ENCODE data around the gene FRMPD4. TPM values are rescaled to one million over a fixed set of nuclear protein-coding genes. Genes with fewer than 3 reads are reported as not detected.

The FRMPD4 gene
- total RNA-seq (2013; cell fraction: nucleolus; rRNA removed), result 0.15 and 0.27 TPM in 2 replicates
- total RNA-seq (2014; rRNA removed), result not detected in 2 replicates
- total RNA-seq (2014; rRNA removed; fragmentation: Illumina TruSeq; extraction: Trizol), result not detected in 2 replicates
- total RNA-seq (2021), result not detected in 2 replicates
- not detected for polyA plus RNA-seq (2011; ENCODE audit: low read depth)
- polyA plus RNA-seq (2011; rRNA removed), result not detected in 2 replicates
- polyA plus RNA-seq (2011; cell fraction: cytosol; rRNA removed), result 0.01 and 0.02 TPM in 2 replicates
- 0.01 and 0.03 TPM in 2 replicates for polyA plus RNA-seq (2011; cell fraction: nucleus; rRNA removed)
- polyA plus RNA-seq (2012), result not detected in 2 replicates
- polyA plus RNA-seq (2014; fragmentation: Illumina TruSeq; extraction: Trizol), result not detected in 2 replicates
- not detected for polyA plus RNA-seq (2014; fragmentation: Nextera tagmentation; extraction: Ambion mirVana)
- polyA plus RNA-seq (2014; rRNA removed), result not detected in 2 replicates
- polyA plus RNA-seq (2016; fragmentation: Nextera tagmentation; extraction: Ambion mirVana), result not detected
- under 0.01 TPM in 1 of 2 replicates, not detected in the other for polyA minus RNA-seq (2011; rRNA and poly(A)+ RNA removed)
- polyA minus RNA-seq (2011; cell fraction: cytosol; rRNA and poly(A)+ RNA removed), result not detected in 2 replicates
- not detected in 2 replicates for polyA minus RNA-seq (2011; cell fraction: nucleus; rRNA and poly(A)+ RNA removed)
- percentile 14 among the genes with signal in this experiment for Bru-seq, nascent RNA
- percentile 21 among the genes with signal in this experiment for BruChase-seq, experiment 1, labeled RNA remaining after a 6-hour chase
- BruChase-seq, experiment 2, labeled RNA remaining after a 2-hour chase, result percentile 15 among the genes with signal in this experiment
- long read RNA-seq, experiment 1, result 0 reads
- long read RNA-seq, experiment 2, partial matches to known transcripts, result 0 of 4 reads
- long read RNA-seq, experiment 2, other reads (novel, unspliced or antisense), result 4 of 4 reads

GRCh38 chrX:12138361-12139313 is at the start of gene FRMPD4:
Gene FRMPD4, plus strand, starts transcription at chrX:12138473. Its CDS starts 499 bp downstream, at chrX:12138972.
- H3K79me2 ChIP-seq (ENCODE audit: control insufficient read depth, insufficient read depth, low read length), result no peaks in the 10 kb centered on the region
- SMC1A ChIA-PET (ENCODE audit: uncharacterized antibody, unreplicated experiment), result no interaction called here
- no peak for ATAC-seq
- peaks cover 0 to 4% of the 10 kb centered on the region in 2 experiments; a peak in 2 of 4 replicates for H3K27me3 ChIP-seq (replicated peaks in 1 of 2; ENCODE audit: control insufficient read depth in 2 of 2, insufficient read depth in 2 of 2, low read length in 1 of 2)
- POLR2A ChIA-PET, result interaction anchor here (0.6 kb wide), 1 partner anchor 1805 kb away, joined by 3 read pairs; no protein-coding TSS in a partner anchor
- WGBS (ENCODE audit: insufficient coverage, insufficient replicate concordance, low lambda C conversion rate, missing lambda C conversion rate), result 49% methylated on average over 54 of the region's 80 CpGs
- H3K27ac ChIP-seq (ENCODE audit: control insufficient read depth, insufficient read depth), result no peak within 1 kb of the TSS
- H3K9me3 ChIP-seq (replicated peaks; ENCODE audit: control insufficient read depth, insufficient read depth, low read length), result no peaks in the 10 kb centered on the region
- intact Hi-C loops (cut with micrococcal nuclease; ENCODE audit: unreplicated experiment), result no loop called here
- DNase-seq (ENCODE audit: low read depth, low spot score), result no peak
- H3K9ac ChIP-seq (ENCODE audit: control insufficient read depth, insufficient read depth, low read length), result no peak within 1 kb of the TSS
- CTCF ChIA-PET, result no interaction called here
- H3K4me3 ChIP-seq, result no peak within 1 kb of the TSS
- H2AFZ ChIP-seq (ENCODE audit: control insufficient read depth, low read depth, low read length), result no peak within 1 kb of the TSS
- FAIRE-seq, result no peak
- H3K36me3 ChIP-seq (ENCODE audit: control insufficient read depth in 2 of 2, insufficient read depth in 2 of 2, low read length in 1 of 2), result no peaks in the 10 kb centered on the region
- in situ Hi-C loops (cut with MboI), result no loop called here
- RAD21 ChIA-PET (ENCODE audit: unreplicated experiment), result no interaction called here
- H4K20me1 ChIP-seq (ENCODE audit: control insufficient read depth, insufficient read depth), result no peaks in the 10 kb centered on the region
- no TSS peak for BruUV-seq (replicated peaks)
- no peaks in the 10 kb centered on the region for H3K4me1 ChIP-seq (ENCODE audit: control insufficient read depth, insufficient read depth, low read length)
- no peak within 1 kb of the TSS for H3K4me2 ChIP-seq (ENCODE audit: control insufficient read depth, insufficient read depth)
- TF ChIP-seq MYB (IDR thresholded peaks at IDR 0.05; ENCODE audit: borderline replicate concordance, low read depth, low read length) (no peak), SUZ12 (IDR thresholded peaks at IDR 0.05; ENCODE audit: unreplicated experiment) (no peak), PBX3 (IDR thresholded peaks at IDR 0.05; ENCODE audit: insufficient replicate concordance, low read depth, low read length) (no peak), ZBTB40 (IDR thresholded peaks at IDR 0.05; ENCODE audit: borderline replicate concordance) (no peak), TBL1XR1 (IDR thresholded peaks at IDR 0.05; ENCODE audit: low read depth, low read length) (no peak), CBFB (IDR thresholded peaks at IDR 0.05; ENCODE audit: low read depth) (no peak), CBX5 (IDR thresholded peaks at IDR 0.05; ENCODE audit: low read depth) (no peak), BCL3 (IDR thresholded peaks at IDR 0.05; ENCODE audit: borderline replicate concordance, insufficient read depth, low read depth, low read length, poor library complexity, severe bottlenecking) (no peak)

All from GM12878 (cell line).